Central memory CD8-positive, alpha-beta T cell (primary cell): ENCODE data around the gene MEX3D.
"Not testable (repeated sequence)": the region's sequence is repeated elsewhere in the genome, so short reads cannot be mapped to it uniquely, and the experiment has no call there.

Source experiments
- ATAC-seq: fragments of 150-1000 bp; cut with Tn5 transposase; replicated peaks from 2 replicates; pipeline ENCODE4 v1.10.0; 2022; ENCODE audit warnings: mild to moderate bottlenecking, moderate FRiP score, moderate number of reproducible peaks; ENCODE audit not compliant: poor library complexity, severe bottlenecking; ENCODE audit errors: extremely low read depth
- DNase-seq, 2 donors: peaks; one replicate each; pipeline ENCODE4 v3.0.0; 2021; ENCODE audit warnings: low spot score in 2 of 2
- H3K27ac Mint-ChIP-seq: one replicate; pipeline ENCODE4 v1.8.0; 2022; ENCODE audit warnings: low read depth, mild to moderate bottlenecking, moderate library complexity, mixed read lengths
- H3K27me3 Mint-ChIP-seq: one replicate; pipeline ENCODE4 v1.8.0; 2022; ENCODE audit warnings: mixed read lengths
- H3K36me3 Mint-ChIP-seq: one replicate; pipeline ENCODE4 v1.8.0; 2022; ENCODE audit warnings: mild to moderate bottlenecking, moderate library complexity, mixed read lengths; ENCODE audit not compliant: insufficient read depth
- H3K4me1 Mint-ChIP-seq: one replicate; pipeline ENCODE4 v1.8.0; 2022; ENCODE audit warnings: mixed read lengths
- H3K4me3 Mint-ChIP-seq: one replicate; pipeline ENCODE4 v1.8.0; 2022; ENCODE audit warnings: mild to moderate bottlenecking, moderate library complexity, mixed read lengths
- H3K9me3 Mint-ChIP-seq: one replicate; pipeline ENCODE4 v1.8.0; 2022; ENCODE audit warnings: mixed read lengths

MEX3D gene

DNA sequence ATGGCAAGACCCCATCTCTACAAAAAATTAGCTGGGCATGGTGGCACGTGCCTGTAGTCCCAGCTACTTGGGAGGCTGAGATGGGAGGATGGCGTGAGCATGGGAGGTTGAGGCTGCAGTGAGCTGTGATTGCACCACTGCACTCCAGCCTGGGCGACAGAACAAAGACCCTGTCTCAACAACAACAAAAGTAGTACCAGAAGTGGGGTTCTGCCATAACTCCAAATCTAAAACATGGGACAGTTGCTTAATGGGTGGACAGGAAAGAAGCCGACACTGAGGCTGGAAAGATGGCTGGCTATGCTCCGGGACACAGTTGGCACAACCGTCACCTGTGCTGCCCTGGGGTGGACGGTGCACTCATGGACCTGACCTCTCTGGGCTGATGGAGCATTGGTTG lies 32.4 kb downstream of the MEX3D start:
- H3K4me3 Mint-ChIP-seq, H3K9me3 Mint-ChIP-seq, H3K36me3 Mint-ChIP-seq, H3K27ac Mint-ChIP-seq, DNase-seq, H3K4me1 Mint-ChIP-seq, ATAC-seq: not testable (repeated sequence)
- H3K27me3 Mint-ChIP-seq = peaks cover 38% of the 10 kb centered on the region

DNA sequence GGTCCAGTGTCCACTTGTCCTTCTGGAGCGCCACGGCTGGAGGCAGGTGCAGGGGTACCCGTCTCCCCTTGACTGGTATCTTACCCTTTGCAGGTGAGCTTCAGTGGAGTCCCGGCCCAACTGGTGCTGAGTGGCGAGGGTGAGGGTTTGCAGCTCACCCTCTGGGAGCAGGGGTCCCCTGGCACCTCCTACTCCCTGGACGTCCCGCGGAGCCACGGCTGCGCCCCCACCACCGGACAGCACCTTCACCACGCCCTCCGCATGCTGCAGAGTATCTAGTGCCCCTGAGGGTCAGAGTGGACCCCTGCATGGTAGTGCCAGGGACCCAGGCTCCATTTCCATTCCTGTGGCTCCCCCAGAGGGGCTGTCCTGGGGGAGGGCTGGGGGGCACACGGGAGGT lies 33.2 kb downstream of the MEX3D start:
- Mint-ChIP-seq H3K4me1 (no peaks in the 10 kb centered on the region), H3K27me3 (peaks cover 38% of the 10 kb centered on the region), H3K36me3 (peaks cover 1% of the 10 kb centered on the region), H3K27ac (no peak overlapping the region), H3K9me3 (no peaks in the 10 kb centered on the region), H3K4me3 (no peak overlapping the region)
- ATAC-seq (no peak), DNase-seq (no peak)

DNA sequence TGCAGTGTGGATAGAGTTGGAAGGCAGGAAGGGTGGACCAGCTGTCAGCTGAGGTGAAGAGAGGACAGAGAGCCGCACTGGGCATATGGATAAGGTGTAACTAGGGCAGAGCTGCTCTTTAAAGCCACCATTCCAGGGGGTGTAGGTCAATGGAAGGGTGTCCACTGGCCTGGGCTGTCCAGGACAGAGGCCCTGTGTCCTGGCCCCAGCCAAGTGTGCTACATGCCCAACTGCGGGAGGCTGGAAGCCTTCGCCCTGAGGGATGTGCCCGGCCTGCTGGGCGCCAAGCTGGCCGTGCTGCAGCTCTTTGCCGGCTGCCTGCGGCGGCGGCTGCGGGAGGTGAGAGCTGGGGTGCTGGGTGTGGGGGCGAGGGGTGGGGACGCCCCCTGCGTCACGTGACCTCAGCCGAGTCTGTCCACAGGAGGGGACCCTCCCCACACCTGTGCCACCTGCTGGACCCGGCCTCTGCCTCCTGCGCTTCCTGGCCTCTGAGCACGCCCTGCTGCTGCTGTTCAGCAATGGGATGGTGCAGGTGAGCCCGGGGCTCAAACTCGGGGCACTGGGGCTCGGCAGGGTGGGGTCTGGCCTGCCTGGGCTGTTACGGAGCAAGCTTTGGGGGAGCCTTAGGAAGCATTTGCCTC lies 34.5 kb downstream of the MEX3D start:
- peaks cover 1% of the 10 kb centered on the region for H3K36me3 Mint-ChIP-seq
- no peaks in the 10 kb centered on the region for H3K9me3 Mint-ChIP-seq

DNA sequence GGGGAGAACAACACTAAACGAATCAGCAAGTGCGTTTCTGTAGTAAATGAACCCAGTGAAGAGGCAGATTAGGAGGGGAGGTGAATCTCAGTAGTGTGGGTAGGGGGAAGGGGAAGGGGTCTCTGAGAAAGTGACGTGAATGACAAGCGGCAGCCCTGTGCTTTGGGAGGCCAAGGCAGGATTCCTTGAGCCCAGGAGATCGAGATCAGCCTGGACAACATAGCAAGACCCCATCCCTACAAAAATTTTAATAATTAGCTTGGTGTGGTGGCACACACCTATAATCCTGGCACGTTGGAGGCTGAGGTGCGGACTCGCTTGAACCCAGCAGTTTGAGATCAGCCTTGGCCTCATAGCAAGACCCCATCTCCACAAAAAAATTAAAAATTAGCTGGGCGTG lies 36.1 kb downstream of the MEX3D start:
- ATAC-seq (no peak), DNase-seq (no peak)
- H3K4me1 Mint-ChIP-seq = no peaks in the 10 kb centered on the region
- peaks cover 51% of the 10 kb centered on the region for H3K27me3 Mint-ChIP-seq
- H3K4me3 Mint-ChIP-seq = no peak overlapping the region
- peaks cover 1% of the 10 kb centered on the region for H3K36me3 Mint-ChIP-seq
- H3K9me3 Mint-ChIP-seq = no peaks in the 10 kb centered on the region
- no peak overlapping the region for H3K27ac Mint-ChIP-seq

More for the DNA sequence above, 34.5 kb downstream of the MEX3D start:
- no peak overlapping the region for H3K27ac Mint-ChIP-seq
- no peak overlapping the region for H3K4me3 Mint-ChIP-seq
- DNase-seq (no peak), ATAC-seq (no peak)
- no peaks in the 10 kb centered on the region for H3K4me1 Mint-ChIP-seq
- peaks cover 41% of the 10 kb centered on the region for H3K27me3 Mint-ChIP-seq

DNA sequence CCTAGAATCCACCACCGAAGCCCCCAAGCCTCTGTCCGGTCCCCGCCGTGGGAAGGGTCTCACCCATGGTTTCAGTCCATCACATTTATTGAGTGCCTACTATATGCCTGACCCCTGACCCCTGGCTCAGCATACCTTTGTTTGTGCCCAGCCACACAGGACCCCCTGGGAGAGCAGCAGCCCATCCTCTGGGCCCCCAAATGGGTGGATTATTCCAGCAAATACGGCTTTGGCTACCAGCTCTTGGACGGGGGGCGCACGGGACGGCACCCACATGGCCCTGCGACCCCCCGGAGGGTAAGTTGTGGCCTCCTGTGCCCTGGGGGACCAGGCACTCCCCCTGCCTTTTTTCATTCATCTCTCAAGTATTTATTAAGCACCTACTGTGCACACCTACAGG lies 36.5 kb downstream of the MEX3D start:
- H3K36me3 Mint-ChIP-seq = peaks cover 1% of the 10 kb centered on the region
- H3K27me3 Mint-ChIP-seq = peaks cover 55% of the 10 kb centered on the region
- H3K27ac Mint-ChIP-seq = no peak overlapping the region
- ATAC-seq = no peak
- no peak for DNase-seq
- H3K4me1 Mint-ChIP-seq = no peaks in the 10 kb centered on the region
- H3K9me3 Mint-ChIP-seq = no peaks in the 10 kb centered on the region
- no peak overlapping the region for H3K4me3 Mint-ChIP-seq

DNA sequence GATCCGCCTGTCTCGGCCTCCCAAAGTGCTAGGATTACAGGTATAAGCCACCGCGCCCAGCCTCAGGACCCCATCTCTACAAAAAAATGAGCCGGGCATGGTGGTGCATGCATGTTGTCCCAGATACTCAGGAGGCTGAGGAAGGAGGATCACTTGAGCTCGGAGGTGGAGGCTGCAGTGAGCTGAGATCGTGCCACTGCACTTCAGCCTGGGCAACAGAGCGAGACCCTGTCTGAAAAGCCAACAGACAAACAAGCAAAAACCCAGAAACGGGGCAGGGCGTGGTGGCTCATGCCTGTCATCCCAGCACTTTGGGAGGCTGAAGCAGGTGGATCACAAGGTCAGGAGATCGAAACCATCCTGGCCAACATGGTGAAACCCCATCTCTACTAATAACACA lies 37.3 kb downstream of the MEX3D start:
- not testable (repeated sequence) for H3K9me3 Mint-ChIP-seq, H3K4me1 Mint-ChIP-seq, ATAC-seq, DNase-seq, H3K4me3 Mint-ChIP-seq, H3K36me3 Mint-ChIP-seq, H3K27ac Mint-ChIP-seq
- H3K27me3 Mint-ChIP-seq = peaks cover 62% of the 10 kb centered on the region

DNA sequence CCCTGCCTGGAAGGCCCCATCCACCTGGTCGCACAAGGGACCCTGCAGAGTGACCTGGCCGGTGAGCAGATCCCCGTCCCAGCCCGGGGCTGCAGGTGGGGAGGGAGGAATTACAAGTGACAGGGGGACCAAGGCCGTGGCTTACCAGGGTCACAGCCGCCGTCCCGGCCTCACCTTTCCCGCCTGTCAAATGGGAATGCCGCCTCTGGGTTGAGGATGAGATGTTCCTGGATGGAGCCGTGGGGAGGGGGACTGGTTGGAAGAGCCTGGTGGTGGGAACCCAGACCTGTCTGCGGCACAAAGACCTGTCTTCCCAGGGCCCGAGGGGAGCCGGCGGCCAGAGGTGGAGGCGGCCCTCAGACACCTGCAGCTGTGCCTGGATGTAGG lies 38.7 kb downstream of the MEX3D start:
- H3K27me3 Mint-ChIP-seq = peaks cover 68% of the 10 kb centered on the region
- no peaks in the 10 kb centered on the region for H3K9me3 Mint-ChIP-seq
- no peak overlapping the region for H3K4me3 Mint-ChIP-seq
- ATAC-seq = no peak
- no peak overlapping the region for H3K27ac Mint-ChIP-seq
- DNase-seq = no peak
- H3K4me1 Mint-ChIP-seq = peaks cover 5% of the 10 kb centered on the region
- H3K36me3 Mint-ChIP-seq = peaks cover 3% of the 10 kb centered on the region

DNA sequence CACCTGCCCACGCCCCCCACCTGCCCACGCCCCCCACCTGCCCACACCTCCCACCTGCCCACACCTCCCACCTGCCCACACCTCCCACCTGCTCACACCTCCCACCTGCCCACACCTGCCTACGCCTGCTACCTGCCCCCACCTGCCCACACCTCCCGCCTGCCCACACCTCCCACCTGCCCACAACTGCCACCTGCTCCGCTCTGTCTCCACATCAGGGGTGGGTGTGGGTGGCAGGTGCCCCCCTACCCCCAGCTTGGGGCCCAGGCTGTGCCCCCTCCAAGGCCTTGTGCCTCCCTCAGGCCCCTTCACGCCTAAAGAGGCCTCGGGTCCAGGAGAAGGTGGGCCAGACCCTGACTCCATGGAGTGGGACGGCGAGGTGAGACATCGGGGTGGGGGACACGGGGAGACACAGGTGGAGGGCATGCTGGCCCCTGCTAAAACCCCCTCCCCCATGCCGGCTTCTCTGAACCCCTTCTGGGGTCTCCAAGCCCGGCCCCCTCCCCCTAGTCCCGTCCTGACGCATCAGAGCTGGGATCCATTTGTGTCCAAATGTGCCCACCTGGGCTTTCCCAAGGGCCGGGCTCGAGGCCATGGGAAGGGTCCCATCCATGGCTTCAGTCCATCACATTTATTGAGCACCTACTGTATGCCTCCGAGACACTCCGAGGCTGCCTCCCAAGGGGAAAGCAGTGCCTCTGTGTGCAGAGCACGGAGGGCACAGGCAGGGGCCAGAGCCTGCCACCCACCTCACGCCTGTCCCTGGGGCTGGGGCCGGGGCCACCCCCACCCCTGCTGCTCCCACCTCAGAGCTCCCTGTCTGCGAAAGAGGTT lies 39.3 kb downstream of the MEX3D start:
- H3K27me3 Mint-ChIP-seq = peaks cover 73% of the 10 kb centered on the region

DNA sequence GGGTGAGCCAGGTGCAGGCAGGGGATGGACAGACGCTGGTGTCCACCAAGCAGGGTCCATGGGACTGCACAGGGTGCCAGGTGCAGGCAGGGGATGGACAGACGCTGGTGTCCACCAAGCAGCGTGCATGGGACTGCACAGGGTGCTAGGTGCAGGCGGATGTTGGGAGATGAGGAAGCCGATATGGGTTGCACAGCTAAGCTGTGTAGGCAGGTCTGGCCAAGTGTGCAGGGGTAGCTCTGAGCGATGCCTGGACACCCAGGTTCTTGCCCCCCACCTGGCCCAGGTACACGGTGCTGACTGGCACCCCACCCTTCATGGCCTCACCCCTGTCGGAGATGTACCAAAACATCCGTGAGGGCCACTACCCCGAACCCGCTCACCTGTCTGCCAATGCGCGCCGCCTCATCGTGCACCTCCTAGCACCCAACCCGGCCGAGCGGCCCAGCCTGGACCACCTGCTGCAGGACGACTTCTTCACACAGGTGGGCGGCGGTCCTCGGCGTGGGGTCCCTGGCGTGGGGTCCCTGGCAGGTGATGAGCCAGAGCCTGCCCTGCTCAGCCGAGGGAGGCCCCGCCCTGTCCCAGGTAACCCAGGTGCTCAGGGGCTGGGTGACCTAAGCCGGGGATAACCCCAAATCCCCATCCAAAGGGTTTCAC lies 40.3 kb downstream of the MEX3D start:
- ATAC-seq (no peak), DNase-seq (no peak)
- H3K27me3 Mint-ChIP-seq = peaks cover 73% of the 10 kb centered on the region
- H3K4me3 Mint-ChIP-seq = no peak overlapping the region
- H3K9me3 Mint-ChIP-seq = no peaks in the 10 kb centered on the region
- H3K36me3 Mint-ChIP-seq = peaks cover 3% of the 10 kb centered on the region
- peaks cover 7% of the 10 kb centered on the region for H3K4me1 Mint-ChIP-seq
- no peak overlapping the region for H3K27ac Mint-ChIP-seq

More for the DNA sequence above, 39.3 kb downstream of the MEX3D start:
- no peak for DNase-seq
- Mint-ChIP-seq H3K36me3 (peaks cover 3% of the 10 kb centered on the region), H3K9me3 (no peaks in the 10 kb centered on the region), H3K4me1 (peaks cover 7% of the 10 kb centered on the region), H3K27ac (no peak overlapping the region), H3K4me3 (no peak overlapping the region)
- no peak for ATAC-seq

DNA sequence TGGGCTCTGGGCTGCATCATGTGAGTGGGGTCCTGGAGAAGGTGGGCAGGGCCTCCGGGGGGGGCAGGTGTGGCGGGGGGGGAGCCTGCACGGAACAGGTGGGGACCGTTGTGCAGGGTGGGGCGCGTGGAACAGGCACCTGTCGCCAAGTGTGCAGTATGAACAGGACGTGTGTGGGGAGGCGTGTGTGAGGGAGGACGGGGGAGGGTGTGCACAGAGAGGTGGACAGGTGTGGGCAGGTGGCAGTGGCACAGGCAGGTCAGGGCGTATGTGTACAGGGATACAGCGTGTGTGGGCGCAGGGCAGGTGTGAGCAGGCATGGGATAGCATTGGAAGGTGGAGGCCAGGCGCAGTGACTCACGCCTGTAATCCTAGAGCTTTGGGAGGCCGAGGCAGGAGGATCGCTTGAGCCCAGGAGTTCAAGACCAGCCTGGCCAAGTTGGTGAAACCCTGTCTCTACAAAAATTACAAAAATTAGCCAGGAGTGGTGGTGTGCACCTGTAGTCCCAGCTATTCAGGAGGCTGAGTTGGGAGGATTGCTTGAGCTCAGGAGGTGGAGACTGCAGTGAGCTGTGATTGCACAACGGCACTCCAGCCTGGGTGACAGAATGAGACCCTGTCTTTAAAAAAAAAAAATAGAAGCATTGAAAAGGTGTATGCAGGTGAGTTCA lies 41.0 kb downstream of the MEX3D start:
- Mint-ChIP-seq H3K4me3 (no peak overlapping the region), H3K27me3 (peaks cover 78% of the 10 kb centered on the region), H3K27ac (no peak overlapping the region), H3K4me1 (peaks cover 7% of the 10 kb centered on the region), H3K9me3 (no peaks in the 10 kb centered on the region), H3K36me3 (peaks cover 3% of the 10 kb centered on the region)
- ATAC-seq = no peak
- no peak for DNase-seq

DNA sequence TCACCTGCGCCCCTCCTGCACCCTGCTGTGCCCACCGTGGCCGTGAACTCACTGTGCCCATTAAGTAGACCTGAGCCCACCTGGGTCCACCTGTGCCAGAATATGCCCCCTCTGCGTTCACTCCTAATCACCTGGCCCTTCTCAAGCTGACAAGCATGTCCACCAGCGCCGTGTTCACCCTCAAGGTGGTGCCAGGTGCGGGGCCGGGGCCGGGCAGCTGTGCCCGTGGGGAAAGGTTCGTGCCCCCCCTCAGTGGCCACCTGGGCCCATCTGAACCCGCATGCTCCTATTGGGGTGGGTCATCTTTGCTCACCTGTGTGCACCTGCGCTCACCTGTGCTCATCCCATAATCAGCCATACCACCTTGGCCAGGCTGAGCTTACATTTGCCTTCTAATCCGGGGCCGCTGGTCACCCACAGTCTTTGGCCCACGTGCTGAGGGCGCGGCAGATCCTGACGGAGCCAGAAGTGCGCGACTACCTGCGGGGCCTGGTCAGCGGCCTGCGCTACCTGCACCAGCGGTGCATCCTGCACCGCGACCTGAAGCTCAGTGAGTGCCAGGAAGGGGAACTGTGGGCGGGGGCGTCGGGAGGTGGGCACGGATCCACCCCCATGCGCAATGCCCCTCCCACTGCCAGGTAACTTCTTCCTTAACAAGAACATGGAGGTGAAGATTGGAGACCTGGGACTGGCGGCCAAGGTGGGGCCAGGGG lies 41.9 kb downstream of the MEX3D start:
- Mint-ChIP-seq H3K27ac (no peak overlapping the region), H3K27me3 (peaks cover 71% of the 10 kb centered on the region), H3K4me3 (no peak overlapping the region), H3K36me3 (peaks cover 3% of the 10 kb centered on the region), H3K9me3 (no peaks in the 10 kb centered on the region), H3K4me1 (peaks cover 7% of the 10 kb centered on the region)
- DNase-seq (no peak), ATAC-seq (no peak)

DNA sequence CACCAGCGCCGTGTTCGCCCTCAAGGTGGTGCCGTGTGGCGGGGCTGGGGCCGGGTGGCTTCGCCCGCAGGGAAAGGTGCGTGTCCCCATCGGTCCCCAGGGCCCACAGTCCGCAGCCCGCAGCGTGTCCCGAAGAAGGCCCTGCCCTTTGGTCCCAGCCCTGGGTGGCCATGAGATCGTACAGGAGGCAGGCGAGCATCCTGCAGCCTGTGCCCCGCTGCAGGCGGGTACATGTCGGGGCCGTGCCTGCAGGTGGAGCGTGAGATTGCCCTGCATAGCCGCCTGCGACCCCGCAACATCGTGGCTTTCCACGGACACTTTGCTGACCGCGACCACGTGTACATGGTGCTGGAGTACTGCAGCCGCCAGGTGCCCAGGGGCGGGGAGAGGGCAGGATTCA lies 42.8 kb downstream of the MEX3D start:
- H3K9me3 Mint-ChIP-seq = no peaks in the 10 kb centered on the region
- no peak overlapping the region for H3K27ac Mint-ChIP-seq
- peaks cover 7% of the 10 kb centered on the region for H3K4me1 Mint-ChIP-seq
- no peak for DNase-seq
- H3K36me3 Mint-ChIP-seq = peaks cover 2% of the 10 kb centered on the region
- H3K27me3 Mint-ChIP-seq = peaks cover 66% of the 10 kb centered on the region
- H3K4me3 Mint-ChIP-seq = no peak overlapping the region
- ATAC-seq = no peak
